ENCODE measurements around the gene CADPS2. TPM values are rescaled to one million over a fixed set of nuclear protein-coding genes. Genes with fewer than 3 reads are reported as not detected.

The CADPS2 gene
- total and polyA plus RNA-seq, 2 of the 4 experiments (the other 2 are of a cell fraction) = 0.10 to 0.54 TPM

- Histone ChIP-seq H4K5ac (ENCODE audit: low read depth, low read length) (no peak overlapping the region), H4K20me1 (ENCODE audit: insufficient read depth, low read length) (no peaks in the 10 kb centered on the region), H3K9me1 (ENCODE audit: insufficient read depth, low read length) (no peaks in the 10 kb centered on the region), H3K27me3 (ENCODE audit: control insufficient read depth, insufficient read depth, low read length) (no peaks in the 10 kb centered on the region), H2AK9ac (replicated peaks; ENCODE audit: low read depth, low read length, poor library complexity) (no peak overlapping the region), H2AK5ac (ENCODE audit: low read depth, low read length) (no peak overlapping the region), H3K56ac (ENCODE audit: extremely low read depth, insufficient read depth, low read length) (no peak overlapping the region), H2AFZ (replicated peaks; ENCODE audit: low read length, poor library complexity) (no peak overlapping the region), H3K9ac (ENCODE audit: low read depth, low read length) (no peak overlapping the region), H2BK15ac (ENCODE audit: low read depth, low read length) (no peak overlapping the region), H3K27ac (ENCODE audit: insufficient read depth, low read length) (no peak overlapping the region), H4K91ac (ENCODE audit: insufficient read depth, low read depth, low read length) (no peak overlapping the region), H3K23ac (ENCODE audit: low read depth, low read length) (no peak overlapping the region), H4K8ac (ENCODE audit: low read depth in 2 of 2, low read length in 2 of 2) (no peak overlapping the region), H3K79me1 (ENCODE audit: low read depth in 1 of 2, low read length in 2 of 2) (no peaks in the 10 kb centered on the region), H3K4me3 (ENCODE audit: insufficient read depth, low read depth, low read length) (no peak overlapping the region), H2BK5ac (ENCODE audit: low read depth, low read length, poor library complexity, severe bottlenecking) (no peak overlapping the region), H3K14ac (replicated peaks; ENCODE audit: low read depth, low read length) (no peak overlapping the region), H3K4me2 (ENCODE audit: low read depth, low read length) (no peak overlapping the region), H3K9me3 (ENCODE audit: control insufficient read depth, insufficient read depth, low read length) (no peaks in the 10 kb centered on the region), H3K4ac (ENCODE audit: low read depth, low read length) (no peak overlapping the region), H2BK20ac (ENCODE audit: low read depth, low read length) (no peak overlapping the region), H3K18ac (ENCODE audit: low read depth, low read length) (no peak overlapping the region), H2BK120ac (ENCODE audit: low read depth, low read length) (no peak overlapping the region), H3K36me3 (ENCODE audit: control insufficient read depth, insufficient read depth, low read length) (no peaks in the 10 kb centered on the region), H3K4me1 (ENCODE audit: control insufficient read depth, insufficient read depth, low read length) (no peaks in the 10 kb centered on the region)
- DNase-seq (no peak), ATAC-seq (ENCODE audit: low read depth) (no peak)
- ChIA-PET CTCF (interaction anchor here (0.5 kb wide), 1 partner anchor 177 kb away, joined by 4 read pairs; no protein-coding TSS in a partner anchor), POLR2A (ENCODE audit: unreplicated experiment) (no interaction called here)
- dilution Hi-C loops (cut with HindIII; ENCODE audit: low sequenced_read_pairs, unreplicated experiment) (no loop called here), intact Hi-C loops (cut with micrococcal nuclease) (no loop called here), in situ Hi-C loops (cut with MboI; ENCODE audit: low sequenced_read_pairs) (no loop called here)
- TF ChIP-seq MAFK (IDR thresholded peaks at IDR 0.05; ENCODE audit: low read depth, low read length) = no peak
- TF ChIP-seq USF2 (IDR thresholded peaks at IDR 0.05; ENCODE audit: low read depth, low read length) = no peak
- no peak for TF ChIP-seq SMC3 (IDR thresholded peaks at IDR 0.05; ENCODE audit: low read depth, low read length)
- no peak for TF ChIP-seq BHLHE40 (IDR thresholded peaks at IDR 0.05; ENCODE audit: low read depth, low read length)
- no peak for TF ChIP-seq MAZ (IDR thresholded peaks at IDR 0.05; ENCODE audit: borderline replicate concordance, low read depth, low read length)
- no peak for TF ChIP-seq RCOR1 (IDR thresholded peaks at IDR 0.05; ENCODE audit: insufficient replicate concordance, low read length)
- TF ChIP-seq MXI1 (IDR thresholded peaks at IDR 0.05; ENCODE audit: borderline replicate concordance, low read depth, low read length) = no peak
- TF ChIP-seq ELK1 (IDR thresholded peaks at IDR 0.05; ENCODE audit: borderline replicate concordance, low read depth, low read length) = no peak
- TF ChIP-seq FOS (IDR thresholded peaks at IDR 0.05; ENCODE audit: low read depth, low read length) = no peak
- TF ChIP-seq CHD1 (IDR thresholded peaks at IDR 0.05; ENCODE audit: low read depth, low read length) = no peak
- no peak for TF ChIP-seq NFE2L2 (IDR thresholded peaks at IDR 0.05; ENCODE audit: low read depth, low read length)
- TF ChIP-seq CEBPB (IDR thresholded peaks at IDR 0.05; ENCODE audit: low read depth, low read length) = no peak
- TF ChIP-seq RFX5 (IDR thresholded peaks at IDR 0.05; ENCODE audit: low read depth, low read length) = no peak
- TF ChIP-seq CTCF (conservative IDR thresholded peaks at IDR 0.05; ENCODE audit: low read depth, low read length) = no peak
- TF ChIP-seq POLR2A (IDR thresholded peaks at IDR 0.05; ENCODE audit: low read depth, low read length) = no peak
- no peak for TF ChIP-seq RAD21 (IDR thresholded peaks at IDR 0.05; ENCODE audit: low read length)
- BruUV-seq (replicated peaks) = no TSS peak
- no CpG with 5 or more reads among the region's 1 CpG for WGBS, 2 experiments (ENCODE audit: extremely low coverage in 2 of 2, insufficient read length in 1 of 2)
Measured at GRCh38 chr7:122736183-122736582, 150.1 kb downstream of the CADPS2 start.
